Measurements from ENCODE around the gene CTCF. TPM values are rescaled to one million over a fixed set of nuclear protein-coding genes. Genes with fewer than 3 reads are reported as not detected.

CTCF gene
- polyA plus RNA-seq, 1 donor, result 88.3 TPM

- DNase-seq, result no peak
Observed at GRCh38 chr16:67548265-67549126, 13.8 kb upstream of the CTCF start.

DNA sequence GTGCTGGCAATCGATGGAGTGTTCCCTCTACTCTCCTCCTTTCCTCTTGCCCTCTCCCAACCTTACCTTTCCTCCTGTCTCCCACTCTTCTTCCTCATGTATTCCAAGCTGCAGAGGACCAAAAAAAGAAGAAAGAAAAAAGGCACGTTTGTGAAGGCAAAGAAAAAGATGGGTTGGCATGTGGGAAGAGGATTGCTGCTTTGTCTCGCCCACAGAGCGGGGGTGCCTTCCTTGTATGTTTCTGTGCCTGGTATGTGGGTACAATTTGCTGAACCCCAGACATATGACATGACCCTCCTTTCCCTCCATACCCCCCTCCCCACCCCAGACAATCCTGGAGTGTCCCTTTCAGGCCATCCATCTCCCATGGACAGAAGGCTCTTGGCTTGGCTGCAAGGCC lies 13.1 kb upstream of the CTCF start:
- DNase-seq, result no peak

DNA sequence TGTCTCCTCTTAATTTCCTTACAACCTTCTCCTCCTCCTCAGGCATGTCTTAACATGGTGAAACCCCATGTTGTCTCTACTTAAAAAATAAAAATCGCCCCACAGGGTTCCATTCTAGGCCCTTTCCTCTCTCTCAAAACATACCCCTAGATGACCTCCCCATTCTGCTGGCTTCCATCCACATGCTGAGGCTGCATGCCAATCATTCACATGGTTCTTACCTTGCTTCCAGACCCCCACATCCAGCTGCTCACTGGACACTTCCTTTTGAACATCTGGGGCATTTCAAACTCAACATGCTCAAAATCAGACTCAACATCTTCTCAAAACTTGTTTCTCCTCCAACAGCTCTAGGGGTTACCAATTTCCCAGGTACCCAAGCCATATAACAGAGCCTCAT lies 12.4 kb upstream of the CTCF start:
- DNase-seq, result no peak

DNA sequence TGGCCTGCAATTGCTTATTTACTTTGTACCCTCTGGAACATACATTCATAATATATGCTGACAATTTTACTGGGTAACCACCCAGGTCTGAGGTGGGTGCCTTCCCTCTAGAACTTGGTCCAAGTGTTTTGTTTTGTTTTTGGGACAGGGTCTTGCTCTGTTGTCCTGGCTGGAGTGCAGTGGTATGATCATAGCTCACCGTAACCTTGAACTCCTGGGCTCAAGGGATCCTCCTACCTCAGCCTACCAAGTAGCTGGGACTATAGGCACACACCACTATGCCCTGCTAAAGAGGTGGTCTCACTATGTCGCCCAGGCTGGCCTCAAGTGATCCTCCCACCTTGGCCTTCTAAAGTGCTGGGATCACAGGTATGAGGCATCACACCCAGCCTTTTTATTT lies 11.2 kb upstream of the CTCF start:
- DNase-seq, result no peak

DNA sequence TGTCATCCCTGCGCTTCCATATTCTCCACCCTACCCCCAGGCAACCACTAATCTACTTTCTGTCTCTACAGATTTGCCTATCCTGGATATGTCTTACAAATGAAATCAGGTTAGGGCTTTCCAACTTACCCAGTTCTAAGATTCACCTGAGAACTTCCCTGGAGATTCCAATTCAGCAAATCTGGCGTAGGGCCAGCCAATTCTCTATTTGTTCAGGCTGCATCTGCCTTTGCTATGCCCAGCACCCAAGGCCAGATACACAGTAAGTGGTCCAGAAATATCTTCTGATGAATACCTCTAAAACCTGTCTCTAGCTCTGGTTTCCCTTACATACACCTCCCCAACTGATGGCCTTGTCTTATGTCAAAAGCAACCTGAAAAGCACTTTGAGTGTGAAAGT lies 10.4 kb upstream of the CTCF start:
- DNase-seq, result no peak

DNA sequence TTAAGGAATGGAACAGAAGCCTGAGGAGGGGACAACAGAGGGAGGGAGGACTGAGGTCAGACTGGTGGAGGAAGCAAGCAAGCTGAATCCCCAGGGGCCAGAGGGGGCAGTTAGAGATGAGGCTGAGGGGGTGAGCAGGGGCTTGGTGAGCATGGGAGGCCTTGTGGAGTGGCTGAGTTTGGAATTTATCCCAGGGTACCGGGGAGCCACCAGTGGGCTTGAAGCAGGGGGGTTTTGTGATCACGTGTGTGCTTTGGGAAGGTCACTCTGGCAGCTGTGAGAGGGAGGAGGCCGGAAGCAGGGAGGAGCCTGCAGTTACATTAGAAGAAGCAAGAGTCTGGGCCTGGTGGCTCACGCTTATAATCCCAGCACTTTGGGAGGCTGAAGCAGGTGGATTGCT lies 9.8 kb upstream of the CTCF start:
- DNase-seq, result no peak

DNA sequence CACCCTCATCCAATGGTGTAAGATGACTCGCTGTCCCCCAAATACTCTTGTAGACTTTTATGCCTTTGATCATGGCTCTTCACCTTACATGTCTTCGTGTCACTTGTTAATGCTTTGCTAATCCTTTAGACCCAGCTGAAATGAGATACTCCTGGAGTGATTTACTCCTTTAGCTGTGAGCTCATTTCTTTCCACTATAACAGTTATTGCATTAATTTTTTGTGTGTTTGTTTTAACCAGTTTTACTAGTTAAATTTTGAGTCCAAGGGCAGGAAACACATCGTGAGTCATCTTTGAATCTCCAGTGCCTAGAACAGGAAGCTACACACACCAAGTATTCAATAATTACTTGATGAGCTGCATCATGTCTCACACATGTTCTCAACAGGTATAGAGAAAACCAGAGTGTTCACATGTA lies 6.5 kb upstream of the CTCF start:
- DNase-seq, result no peak

- no peak for DNase-seq
Observed at GRCh38 chr16:67558859-67559258, 3.5 kb upstream of the CTCF start.

DNA sequence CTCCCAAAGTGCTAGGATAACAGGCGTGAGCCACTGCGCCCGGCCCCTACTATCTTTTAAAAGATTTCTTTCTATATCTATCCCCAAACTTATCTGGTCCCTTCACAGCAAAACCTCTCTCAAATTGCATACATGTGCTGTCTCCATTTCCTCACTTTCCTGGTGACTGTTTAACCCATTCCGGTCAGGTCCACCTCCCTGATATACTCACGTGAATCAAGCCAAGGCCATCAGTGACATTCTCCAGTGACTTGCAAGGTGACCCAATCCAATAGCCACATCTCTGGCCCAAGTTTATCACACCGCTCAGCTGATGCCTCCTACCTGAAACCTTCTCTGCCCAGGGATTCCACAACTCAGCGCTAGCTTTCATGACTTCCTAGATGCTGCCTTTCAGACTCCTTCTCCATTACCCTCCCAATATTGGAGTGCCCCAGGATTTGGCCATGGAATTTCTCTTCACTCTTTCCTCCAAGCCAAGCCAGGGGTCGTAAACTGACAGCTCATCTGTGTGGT lies 1.4 kb upstream of the CTCF start:
- DNase-seq, result no peak

- no peak for DNase-seq
Observed at GRCh38 chr16:67561501-67561823, 864 bp upstream of the CTCF start.

DNA sequence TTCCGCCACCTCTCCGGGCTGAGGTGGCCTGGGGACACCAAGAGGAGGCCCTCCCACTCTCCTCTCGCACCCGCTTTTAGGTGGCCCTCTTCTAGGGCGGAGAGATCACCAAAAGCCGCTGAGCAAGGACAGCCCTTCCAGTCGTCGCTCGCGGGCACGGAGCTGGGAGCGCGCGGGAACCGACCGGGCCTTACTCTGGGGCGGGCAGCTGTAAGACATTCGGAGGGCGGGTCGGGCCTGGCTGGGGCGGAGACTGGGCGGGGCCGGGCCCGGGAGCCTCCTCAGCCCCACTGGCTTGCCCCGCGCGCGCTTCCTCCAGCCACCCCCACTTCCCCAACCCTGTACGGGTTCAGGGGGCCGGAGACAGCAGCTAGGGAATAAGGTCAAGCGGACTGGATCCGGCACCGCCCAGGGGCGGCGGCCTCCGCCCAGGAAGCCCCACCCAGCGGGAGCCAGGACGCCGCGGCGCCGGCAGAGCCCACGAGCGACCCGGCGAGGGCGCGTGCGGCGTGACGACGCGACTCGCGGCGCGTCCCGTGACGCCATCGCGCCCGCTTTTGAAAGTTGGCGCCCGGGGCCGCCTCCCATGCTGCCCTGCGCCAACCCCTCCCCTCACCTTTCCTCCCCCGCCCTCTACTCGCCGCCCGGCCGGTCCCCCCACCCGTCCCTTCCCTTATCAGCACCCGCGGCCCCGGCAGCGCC lies 351 bp upstream of the CTCF start:
- peak; percentile 94 for DNase-seq

DNA sequence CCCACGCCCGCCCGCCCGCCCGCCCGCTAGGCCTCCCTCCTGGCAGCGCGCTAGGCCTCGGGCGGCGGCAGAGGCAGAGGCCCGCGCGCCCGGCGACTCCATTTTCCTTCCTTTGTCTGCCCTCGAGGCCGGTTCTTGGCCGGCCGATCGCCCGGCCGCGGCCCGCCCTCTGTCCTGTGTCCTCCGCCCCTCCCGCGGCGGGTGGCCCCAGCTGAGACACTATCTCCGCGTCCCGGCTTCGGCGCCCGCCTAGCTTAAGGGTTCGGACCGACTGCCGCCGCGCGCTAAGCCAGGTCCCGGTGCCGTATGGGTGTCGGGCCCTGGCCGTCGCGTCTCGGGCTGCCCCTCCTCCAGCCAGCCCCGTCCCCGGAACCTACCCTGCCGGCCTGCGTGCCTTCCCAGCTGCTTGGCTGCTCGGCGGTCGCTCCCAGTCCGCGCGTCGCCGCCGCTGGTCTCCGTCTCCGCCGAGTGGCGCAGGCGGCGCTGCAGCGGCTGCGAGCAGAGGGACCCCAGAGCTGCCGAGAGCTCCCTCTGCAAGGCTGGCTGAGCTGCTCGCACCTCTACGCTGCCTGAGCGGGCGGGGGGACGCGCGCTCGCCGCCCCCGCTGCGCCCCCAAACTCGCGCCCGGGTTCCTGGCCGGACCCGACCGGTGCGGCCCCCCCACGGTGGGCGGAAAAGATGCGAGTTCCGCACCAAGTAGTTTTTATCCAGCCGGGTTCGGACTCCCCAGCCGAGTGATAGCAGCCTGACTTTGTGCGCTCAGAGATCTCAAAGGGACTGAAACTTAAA lies 787 bp downstream of the CTCF start:
- peak; percentile 37 for DNase-seq

GRCh38 chr16:67563708-67564468 lies 1.6 kb downstream of the CTCF start:
- DNase-seq, result peak; percentile 52

DNA sequence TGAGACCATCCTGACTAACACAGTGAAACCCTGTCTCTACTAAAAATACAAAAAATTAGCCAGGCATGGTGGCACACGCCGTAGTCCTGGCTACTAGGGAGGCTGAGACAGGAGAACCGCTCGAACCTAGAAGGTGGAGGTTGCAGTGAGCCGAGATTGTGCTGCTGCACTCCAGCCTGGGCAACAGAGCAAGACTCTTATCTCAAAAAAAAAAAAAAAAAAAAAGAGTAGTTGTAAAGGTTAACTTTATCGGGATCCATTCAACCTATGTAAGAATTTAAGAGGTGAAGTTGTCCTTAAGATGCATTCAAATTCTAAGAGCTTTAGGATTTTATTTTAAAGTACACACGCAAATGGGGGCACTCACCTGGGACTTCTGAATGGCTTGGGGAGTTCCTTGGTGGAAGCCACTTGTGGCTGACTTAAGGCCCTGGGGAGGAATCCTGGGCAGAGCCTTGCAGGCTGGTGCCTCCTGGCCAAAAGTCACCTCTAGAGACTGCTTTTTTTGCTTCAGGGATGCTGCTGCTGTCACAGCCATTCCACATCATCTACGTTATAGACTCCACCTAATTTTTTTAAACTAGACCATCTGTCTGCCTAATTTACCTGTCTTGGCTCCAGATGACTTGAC lies 3.3 kb downstream of the CTCF start:
- DNase-seq, result no peak

GRCh38 chr16:67571464-67571863 lies 9.1 kb downstream of the CTCF start:
- no peak for DNase-seq

DNA sequence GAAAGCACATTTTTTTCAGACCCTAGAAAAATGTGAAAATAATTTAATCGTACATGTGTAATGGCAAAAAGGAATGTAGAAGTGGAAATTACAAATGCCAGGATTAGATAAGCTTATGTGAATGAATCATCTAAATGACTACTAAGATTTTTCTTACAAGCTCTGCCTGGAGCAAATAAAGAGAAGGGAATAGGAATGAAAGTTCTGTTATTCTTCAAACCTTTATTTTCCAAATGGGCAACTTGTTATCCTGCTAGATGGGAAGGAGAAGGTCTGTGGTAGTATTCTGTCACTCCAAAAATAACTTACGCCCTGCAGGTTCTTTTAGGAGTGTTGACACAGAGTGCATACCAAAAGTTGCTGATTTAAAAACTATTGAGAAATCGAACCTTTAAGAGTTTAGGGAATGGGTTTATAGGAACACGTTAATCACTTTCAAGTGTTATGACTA lies 9.7 kb downstream of the CTCF start:
- DNase-seq, result no peak

DNA sequence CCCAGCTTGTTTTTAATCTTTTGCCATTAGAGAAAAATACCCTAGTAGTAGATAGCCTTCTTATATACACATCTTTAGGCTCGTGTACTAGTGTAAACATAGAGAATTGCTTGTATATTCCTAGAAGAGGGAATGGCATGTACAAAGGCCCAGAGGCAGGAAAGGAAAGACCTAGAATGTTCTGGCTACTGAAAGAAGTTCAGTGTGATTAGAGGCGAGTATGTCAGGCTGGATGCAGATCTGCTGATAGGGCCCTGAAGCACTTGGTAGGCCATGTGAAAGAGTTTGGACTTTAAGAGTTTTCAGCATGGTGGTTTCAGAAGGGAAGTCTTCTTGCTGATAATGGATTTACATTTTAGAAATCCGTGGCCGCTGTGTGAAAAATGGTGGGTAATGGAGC lies 17.4 kb downstream of the CTCF start:
- no peak for DNase-seq

DNA sequence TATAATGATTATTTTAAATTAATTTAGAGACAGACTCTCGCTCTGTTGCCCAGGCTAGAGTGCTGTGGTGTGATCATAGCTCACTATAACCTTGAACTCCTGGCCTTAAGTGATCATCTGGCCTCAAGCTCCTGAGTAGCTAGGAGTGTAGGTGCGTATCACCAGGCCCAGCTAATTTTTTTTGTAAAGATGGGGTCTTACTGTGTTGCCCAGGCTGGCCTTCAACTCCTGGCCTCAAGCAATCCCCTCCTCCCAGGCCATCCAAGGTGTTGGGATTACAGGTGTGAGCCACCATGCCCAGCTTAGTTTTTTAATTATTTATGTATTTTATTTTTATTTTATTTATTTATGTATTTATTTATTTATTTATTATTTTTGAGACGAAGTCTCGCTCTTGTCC lies 17.9 kb downstream of the CTCF start:
- no peak for DNase-seq

DNA sequence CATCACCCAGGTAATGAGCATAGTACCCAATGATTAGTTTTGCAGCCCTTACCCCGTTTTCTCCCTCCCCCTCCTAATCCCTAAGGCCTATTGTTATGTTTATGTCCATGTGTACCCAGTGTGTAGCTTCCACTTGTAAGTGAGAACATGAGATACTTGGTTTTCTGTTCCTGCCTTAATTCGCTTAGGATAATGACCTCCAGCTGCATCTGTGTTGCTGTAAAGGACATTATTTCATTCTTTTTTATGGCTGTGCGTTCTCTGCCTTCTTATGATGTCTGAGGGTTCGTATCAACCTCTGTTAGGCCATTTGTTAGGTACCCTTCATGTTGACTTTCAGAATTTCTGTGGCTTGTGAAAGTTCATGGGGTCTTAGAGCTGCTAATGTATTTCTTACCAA lies 31.0 kb downstream of the CTCF start:
- no peak for DNase-seq

DNA sequence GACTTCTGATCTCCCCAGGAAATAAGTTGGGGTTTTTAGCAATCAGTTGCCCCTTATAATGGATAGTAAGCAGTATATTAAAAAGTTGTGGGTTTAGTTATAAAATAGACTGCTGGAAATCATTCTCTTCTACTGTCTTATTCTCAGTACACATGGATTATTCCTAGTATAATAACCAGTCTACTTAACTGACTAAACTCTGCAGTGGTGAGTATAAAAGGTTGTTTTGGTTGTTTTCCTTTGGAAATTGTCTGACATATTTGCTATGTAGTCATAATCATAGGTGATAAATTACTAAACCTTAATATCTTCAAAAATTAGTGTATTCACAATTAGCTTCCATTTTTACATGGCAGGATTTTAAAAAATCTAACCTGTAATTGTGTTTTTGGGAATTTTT lies 31.4 kb downstream of the CTCF start:
- DNase-seq, result no peak

DNA sequence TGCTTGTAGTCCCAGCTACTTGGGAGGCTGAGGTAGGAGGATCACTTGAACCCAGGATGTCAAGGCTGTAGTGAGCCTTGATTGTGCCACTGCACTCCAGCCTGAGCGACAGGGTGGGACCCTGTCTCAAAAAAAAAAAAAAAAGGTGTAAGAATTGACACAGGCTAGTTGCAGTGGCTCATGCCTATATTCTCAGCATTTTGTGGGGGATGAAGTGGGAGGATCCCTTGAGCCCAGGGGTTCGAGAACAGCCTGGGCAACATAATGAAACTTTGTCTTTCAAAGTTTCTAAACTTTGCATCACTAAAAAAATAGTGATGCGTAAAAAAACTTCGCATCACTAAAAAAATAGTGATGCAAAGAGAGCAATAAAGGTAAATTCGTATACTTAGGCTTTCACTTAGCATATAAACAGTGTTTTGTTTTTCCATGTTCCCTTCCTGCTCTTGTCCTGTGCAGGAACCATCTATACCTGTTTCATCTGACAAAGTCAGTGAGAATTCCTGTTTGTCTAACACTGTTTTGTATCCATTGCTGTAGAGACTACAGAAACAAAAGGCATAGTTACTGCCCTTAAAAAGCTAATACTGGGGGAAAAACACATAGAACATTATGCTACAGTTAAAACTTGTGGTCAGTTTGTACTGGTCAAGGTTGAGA lies 32.1 kb downstream of the CTCF start:
- DNase-seq, result no peak

All from left kidney (tissue), 2 donors.